ENCODE results near the gene KCNMA1. TPM values are rescaled to one million over a fixed set of nuclear protein-coding genes. Genes with fewer than 3 reads are reported as not detected.

The KCNMA1 gene
- total and polyA plus RNA-seq, 10 of the 15 experiments (the other 5 are each of a cell fraction or from before 2014, with no cell fraction given): 8.5 to 77.0 (median 21.3) TPM

DNA sequence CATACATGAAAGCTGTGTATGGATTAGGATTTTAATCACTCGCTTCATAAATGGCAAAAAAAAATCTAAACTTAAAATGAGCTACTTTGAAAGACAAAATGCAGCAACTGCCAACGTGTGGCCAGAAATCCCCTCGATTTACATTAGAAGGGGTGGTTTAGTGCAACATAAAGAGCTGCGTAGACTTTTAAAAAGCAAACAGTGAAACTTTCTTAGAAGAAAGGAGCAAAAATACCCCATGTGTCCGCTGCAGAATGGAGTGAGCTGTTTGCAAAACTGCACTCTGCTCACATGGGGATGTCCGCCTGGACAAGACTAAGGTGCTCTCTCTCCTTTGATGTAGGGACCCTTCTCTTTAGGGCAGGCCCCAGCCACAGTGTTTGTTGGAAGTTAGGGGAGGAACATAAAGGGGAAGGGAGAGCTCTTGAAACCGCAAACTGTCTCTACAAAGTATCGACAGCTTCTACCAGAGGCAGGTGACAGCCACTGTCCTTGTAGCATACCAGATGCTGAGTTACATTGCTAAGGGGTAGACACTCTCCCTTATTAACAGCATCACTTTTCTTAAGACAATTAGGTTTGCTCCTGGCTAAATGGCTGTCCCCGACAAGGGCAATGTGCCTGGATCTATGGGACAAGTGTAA lies 528.1 kb downstream of the KCNMA1 start:
- FAIRE-seq (no peak), DNase-seq (ENCODE audit: low read depth, low spot score) (no peak), ATAC-seq (no peak)
- WGBS (ENCODE audit: insufficient coverage, insufficient replicate concordance, low lambda C conversion rate, missing lambda C conversion rate): 34% methylated on average over 9 of the region's 9 CpGs
- Histone ChIP-seq H3K9ac (ENCODE audit: control insufficient read depth, insufficient read depth, low read length) (no peak overlapping the region), H3K9me3 (replicated peaks; ENCODE audit: control insufficient read depth, insufficient read depth, low read length) (no peaks in the 10 kb centered on the region), H3K4me1 (ENCODE audit: control insufficient read depth, insufficient read depth, low read length) (no peaks in the 10 kb centered on the region), H3K36me3 (ENCODE audit: control insufficient read depth in 2 of 2, insufficient read depth in 2 of 2, low read length in 1 of 2) (no peaks in the 10 kb centered on the region), H3K27ac (ENCODE audit: control insufficient read depth, insufficient read depth) (no peak overlapping the region), H2AFZ (ENCODE audit: control insufficient read depth, low read depth, low read length) (no peak overlapping the region), H3K27me3 (replicated peaks in 1 of 2; ENCODE audit: control insufficient read depth in 2 of 2, insufficient read depth in 2 of 2, low read length in 1 of 2) (no peaks in the 10 kb centered on the region), H3K79me2 (ENCODE audit: control insufficient read depth, insufficient read depth, low read length) (no peaks in the 10 kb centered on the region), H3K4me2 (ENCODE audit: control insufficient read depth, insufficient read depth) (no peak overlapping the region), H4K20me1 (ENCODE audit: control insufficient read depth, insufficient read depth) (no peaks in the 10 kb centered on the region), H3K4me3 (no peak overlapping the region)
- RAD21 ChIA-PET (ENCODE audit: unreplicated experiment): interaction anchor here (0.6 to 1.0 kb wide), 2 partner anchors 10 to 346 kb away, joined by 3 to 4 read pairs; no protein-coding TSS in a partner anchor
- CTCF ChIA-PET: interaction anchor here (0.8 to 3.2 kb wide), 6 partner anchors 11 to 797 kb away, joined by 3 to 12 read pairs (median 4); no protein-coding TSS in a partner anchor
- SMC1A ChIA-PET (ENCODE audit: uncharacterized antibody, unreplicated experiment): interaction anchor here (0.7 to 1.4 kb wide), 8 partner anchors 10 to 478 kb away, joined by 3 to 4 read pairs (median 3); no protein-coding TSS in a partner anchor
- POLR2A ChIA-PET: no interaction called here
- in situ Hi-C loops (cut with MboI) (no loop called here), intact Hi-C loops (cut with micrococcal nuclease; ENCODE audit: unreplicated experiment) (no loop called here)
- TF ChIP-seq ASH2L (IDR thresholded peaks at IDR 0.05; ENCODE audit: borderline replicate concordance, low read depth) (no peak), ZNF207 (IDR thresholded peaks at IDR 0.05; ENCODE audit: borderline replicate concordance) (no peak), CHD1 (IDR thresholded peaks at IDR 0.05; ENCODE audit: low read depth, low read length) (no peak), RCOR1 (conservative IDR thresholded peaks at IDR 0.05; ENCODE audit: low read depth, low read length) (no peak), SREBF2 (IDR thresholded peaks at IDR 0.05; ENCODE audit: low read length) (no peak)
- BruUV-seq (replicated peaks): no TSS peak

GRCh38 chr10:77106676-77107075 lies 530.9 kb downstream of the KCNMA1 start:
- SMC1A ChIA-PET (ENCODE audit: uncharacterized antibody, unreplicated experiment): no interaction called here

More at GRCh38 chr10:77106676-77107075, 530.9 kb downstream of the KCNMA1 start:
- Histone ChIP-seq H3K9ac (ENCODE audit: control insufficient read depth, insufficient read depth, low read length) (no peak overlapping the region), H3K4me2 (ENCODE audit: control insufficient read depth, insufficient read depth) (no peak overlapping the region), H3K27ac (ENCODE audit: control insufficient read depth, insufficient read depth) (no peak overlapping the region), H2AFZ (ENCODE audit: control insufficient read depth, low read depth, low read length) (no peak overlapping the region), H3K79me2 (ENCODE audit: control insufficient read depth, insufficient read depth, low read length) (no peaks in the 10 kb centered on the region), H3K36me3 (ENCODE audit: control insufficient read depth in 2 of 2, insufficient read depth in 2 of 2, low read length in 1 of 2) (no peaks in the 10 kb centered on the region), H3K4me1 (ENCODE audit: control insufficient read depth, insufficient read depth, low read length) (no peaks in the 10 kb centered on the region), H3K9me3 (replicated peaks; ENCODE audit: control insufficient read depth, insufficient read depth, low read length) (no peaks in the 10 kb centered on the region), H4K20me1 (ENCODE audit: control insufficient read depth, insufficient read depth) (no peaks in the 10 kb centered on the region), H3K4me3 (no peak overlapping the region), H3K27me3 (replicated peaks in 1 of 2; ENCODE audit: control insufficient read depth in 2 of 2, insufficient read depth in 2 of 2, low read length in 1 of 2) (no peaks in the 10 kb centered on the region)
- DNase-seq (ENCODE audit: low read depth, low spot score): no peak
- ChIA-PET CTCF (no interaction called here), POLR2A (no interaction called here), RAD21 (ENCODE audit: unreplicated experiment) (no interaction called here)
- no peak for ATAC-seq
- in situ Hi-C loops (cut with MboI): no loop called here
- no peak for FAIRE-seq
- intact Hi-C loops (cut with micrococcal nuclease; ENCODE audit: unreplicated experiment): no loop called here
- TF ChIP-seq ZNF24 (IDR thresholded peaks at IDR 0.05) (no peak), POLR2AphosphoS5 (IDR thresholded peaks at IDR 0.05; ENCODE audit: low read length) (no peak)
- no TSS peak for BruUV-seq (replicated peaks)
- 52% methylated on average over 3 of the region's 3 CpGs for WGBS (ENCODE audit: insufficient coverage, insufficient replicate concordance, low lambda C conversion rate, missing lambda C conversion rate)
